IPS-NIHi7 (cell line): ENCODE measurements around the gene TIGIT.

Experiments
- DNase-seq: peaks from one replicate; pipeline ENCODE4 v3.0.0; 2012; ENCODE audit warnings: mixed read lengths; ENCODE audit errors: extremely low spot score

TIGIT gene

GRCh38 chr3:114351123-114351821, 57.4 kb downstream of the TIGIT start:
- DNase-seq, result no peak

DNA sequence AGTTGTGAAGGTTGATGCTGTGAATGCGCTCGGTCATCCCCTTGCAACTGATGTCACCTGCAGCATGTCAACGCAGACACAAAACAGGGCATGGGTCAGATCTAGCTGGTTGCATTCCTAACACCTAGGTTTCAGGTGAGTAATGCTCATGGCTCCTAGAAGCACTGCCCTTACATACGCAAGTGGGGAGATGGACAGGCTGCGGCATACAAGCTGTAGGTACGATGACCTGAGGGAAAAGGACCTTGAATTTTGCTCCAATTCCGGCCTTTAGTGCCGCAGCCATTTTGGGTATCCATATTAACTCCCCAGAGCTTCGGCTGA, 58.0 kb downstream of the TIGIT start:
- DNase-seq, result no peak

- no peak for DNase-seq
These were observed 61.8 kb downstream of the TIGIT start for GRCh38 chr3:114355653-114356052.

DNA sequence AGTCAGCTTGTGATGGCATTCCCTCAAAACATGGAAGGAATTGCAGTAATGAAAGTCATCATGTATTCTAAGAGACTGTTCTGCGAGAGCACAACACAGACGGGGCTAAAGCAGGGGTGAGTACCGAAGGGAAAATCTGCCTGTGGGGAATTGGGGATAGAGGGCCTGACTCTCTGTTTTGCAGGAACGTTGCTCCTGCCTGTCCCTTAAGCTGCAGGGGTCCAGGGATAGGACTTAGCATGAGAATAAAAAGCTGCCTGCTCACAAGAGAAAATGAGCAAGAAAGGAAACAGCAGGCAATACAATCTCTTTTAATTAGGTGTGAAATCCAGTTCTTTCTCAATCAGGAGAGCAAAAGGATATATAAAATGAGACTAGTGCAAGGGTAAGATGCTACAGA, 62.2 kb downstream of the TIGIT start:
- peak; percentile 68 for DNase-seq

DNA sequence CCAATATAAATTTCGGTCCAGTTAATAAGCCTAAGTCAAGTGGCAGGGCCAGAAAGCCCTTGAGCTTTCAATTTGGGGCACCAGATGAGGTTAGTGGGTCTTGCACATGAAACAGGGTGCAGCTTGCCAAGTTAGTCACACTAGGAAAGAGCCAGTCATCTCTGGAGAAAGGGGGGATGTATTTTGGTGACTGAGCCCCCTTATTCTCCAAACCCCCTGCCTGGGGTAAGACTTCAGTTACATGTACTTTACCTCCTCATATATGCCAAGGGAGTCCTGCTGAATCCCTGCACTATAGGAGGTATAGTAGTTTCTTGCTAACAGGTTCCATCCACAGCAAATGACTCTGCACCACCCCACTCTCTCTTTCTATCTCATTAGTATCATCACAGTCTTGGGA, 62.7 kb downstream of the TIGIT start:
- no peak for DNase-seq
